Kidney epithelial cell (primary cell): ENCODE data around the gene DPP6. TPM values are rescaled to one million over a fixed set of nuclear protein-coding genes. Genes with fewer than 3 reads are reported as not detected.

Experiments used
- DNase-seq: peaks from one replicate; pipeline ENCODE4 v3.0.0-alpha.2; 2010; ENCODE audit warnings: low read depth
- H3K27me3 ChIP-seq: 2 replicates; pipeline ENCODE4 v1.6.0; 2011; ENCODE audit warnings: low read length; ENCODE audit not compliant: control insufficient read depth, insufficient read depth
- H3K36me3 ChIP-seq: 2 replicates; pipeline ENCODE4 v1.5.1; 2011; ENCODE audit warnings: low read length; ENCODE audit not compliant: control insufficient read depth, insufficient read depth
- H3K4me3 ChIP-seq: 2 replicates; pipeline ENCODE4 v1.5.1; 2011; ENCODE audit warnings: low read depth, mild to moderate bottlenecking, control low read depth, low read length
- total RNA-seq: library from RNA; depleted of rRNA; stranded (reverse); fragments of >200 nt; gene quantifications from 2 replicates; pipeline ENCODE4 v1.2.3, GENCODE V29; 2015
- TF ChIP-seq, protein P1 (sequence below): IDR thresholded peaks from 2 replicates; pipeline ENCODE4 v1.5.1; 2011; ENCODE audit warnings: mild to moderate bottlenecking, moderate library complexity, low read length, control low read depth, inconsistent platforms; ENCODE audit not compliant: insufficient read depth, poor library complexity, severe bottlenecking

Gene DPP6
- total RNA-seq, 1 donor from 2014 or later, result 0.84 TPM

DNA sequence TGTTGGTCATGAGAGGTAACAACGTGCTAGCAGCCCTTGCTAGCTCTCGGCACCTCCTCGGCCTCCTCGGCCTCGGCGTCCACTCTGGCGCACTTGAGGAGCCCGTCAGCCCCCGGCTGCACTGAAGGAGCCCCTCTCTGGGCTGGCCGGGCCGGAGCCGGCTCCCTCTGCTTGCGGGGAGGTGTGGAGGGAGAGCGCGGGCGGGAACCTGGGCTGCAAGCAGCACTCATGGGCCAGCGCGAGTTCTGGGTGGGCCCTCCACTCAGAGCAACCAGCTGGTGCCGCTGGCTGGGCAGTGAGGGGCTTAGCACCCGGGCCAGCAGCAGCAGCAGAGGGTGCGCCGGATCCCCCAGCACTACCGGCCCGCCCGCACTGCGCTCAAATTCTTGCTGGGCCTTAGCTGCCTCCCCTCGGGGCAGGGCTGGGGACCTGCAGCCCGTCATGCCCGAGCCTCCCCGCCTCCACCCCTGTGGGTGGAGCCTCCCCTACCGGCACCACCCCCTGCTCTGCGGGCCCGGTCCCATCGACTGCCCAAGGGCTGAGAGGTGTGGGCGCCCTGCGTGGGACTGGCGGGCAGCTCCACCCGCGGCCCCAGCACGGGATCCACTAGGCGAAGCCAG, 854.6 kb downstream of the DPP6 start:
- no peak for DNase-seq
- TF ChIP-seq, protein P1, sequence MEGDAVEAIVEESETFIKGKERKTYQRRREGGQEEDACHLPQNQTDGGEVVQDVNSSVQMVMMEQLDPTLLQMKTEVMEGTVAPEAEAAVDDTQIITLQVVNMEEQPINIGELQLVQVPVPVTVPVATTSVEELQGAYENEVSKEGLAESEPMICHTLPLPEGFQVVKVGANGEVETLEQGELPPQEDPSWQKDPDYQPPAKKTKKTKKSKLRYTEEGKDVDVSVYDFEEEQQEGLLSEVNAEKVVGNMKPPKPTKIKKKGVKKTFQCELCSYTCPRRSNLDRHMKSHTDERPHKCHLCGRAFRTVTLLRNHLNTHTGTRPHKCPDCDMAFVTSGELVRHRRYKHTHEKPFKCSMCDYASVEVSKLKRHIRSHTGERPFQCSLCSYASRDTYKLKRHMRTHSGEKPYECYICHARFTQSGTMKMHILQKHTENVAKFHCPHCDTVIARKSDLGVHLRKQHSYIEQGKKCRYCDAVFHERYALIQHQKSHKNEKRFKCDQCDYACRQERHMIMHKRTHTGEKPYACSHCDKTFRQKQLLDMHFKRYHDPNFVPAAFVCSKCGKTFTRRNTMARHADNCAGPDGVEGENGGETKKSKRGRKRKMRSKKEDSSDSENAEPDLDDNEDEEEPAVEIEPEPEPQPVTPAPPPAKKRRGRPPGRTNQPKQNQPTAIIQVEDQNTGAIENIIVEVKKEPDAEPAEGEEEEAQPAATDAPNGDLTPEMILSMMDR, result no peak
- Histone ChIP-seq H3K4me3 (no peak overlapping the region), H3K36me3 (no peaks in the 10 kb centered on the region), H3K27me3 (no peaks in the 10 kb centered on the region)

DNA sequence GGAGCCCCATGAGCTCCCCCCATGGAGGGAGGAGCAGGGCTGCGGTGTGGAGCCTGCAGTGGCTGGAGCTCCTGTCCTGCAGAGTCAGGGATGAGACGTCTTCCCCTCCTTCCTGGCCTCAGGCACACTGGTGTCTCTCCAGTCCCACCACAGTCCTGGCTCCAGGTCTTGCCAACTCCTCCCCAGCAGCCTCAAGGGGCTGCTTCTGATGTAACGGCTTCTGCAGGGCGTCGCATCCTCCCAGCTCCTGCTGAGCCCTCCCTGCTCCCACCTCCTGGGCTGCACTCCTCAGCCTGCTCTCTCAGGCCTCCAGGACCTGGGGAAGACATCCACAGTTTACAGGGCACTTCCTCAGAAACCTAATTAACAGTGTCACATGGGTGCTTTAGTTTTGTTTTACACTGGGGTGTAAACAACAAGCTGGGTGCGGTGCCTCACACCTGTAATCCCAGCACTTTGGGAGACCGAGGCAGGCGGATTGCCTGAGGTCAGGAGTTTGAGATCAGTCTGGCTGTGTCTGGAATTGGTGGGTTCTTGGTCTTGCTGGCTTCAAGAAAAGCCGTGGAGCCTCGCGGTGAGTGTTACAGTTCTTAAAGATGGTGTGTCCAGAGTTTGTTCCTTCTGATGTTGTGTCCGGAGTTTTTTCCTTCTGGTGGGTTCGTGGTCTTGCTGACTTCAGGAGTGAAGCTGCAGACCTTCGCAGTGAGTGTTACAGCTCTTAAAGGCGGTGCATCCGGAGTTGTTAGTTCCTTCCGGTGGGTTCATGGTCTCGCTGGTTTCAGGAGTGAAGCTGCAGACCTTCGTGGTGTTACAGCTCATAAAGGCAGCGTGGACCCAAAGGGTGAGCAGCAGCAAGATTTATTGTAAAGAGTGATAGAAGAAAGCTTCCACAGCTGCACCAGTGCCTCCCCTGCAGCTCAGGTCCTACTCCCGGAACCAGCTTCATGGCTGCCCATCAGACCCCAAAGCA, 855.7 kb downstream of the DPP6 start:
- Histone ChIP-seq H3K36me3 (no peaks in the 10 kb centered on the region), H3K27me3 (no peaks in the 10 kb centered on the region), H3K4me3 (no peak overlapping the region)
- DNase-seq, result no peak
- TF ChIP-seq, protein P1, result no peak

DNA sequence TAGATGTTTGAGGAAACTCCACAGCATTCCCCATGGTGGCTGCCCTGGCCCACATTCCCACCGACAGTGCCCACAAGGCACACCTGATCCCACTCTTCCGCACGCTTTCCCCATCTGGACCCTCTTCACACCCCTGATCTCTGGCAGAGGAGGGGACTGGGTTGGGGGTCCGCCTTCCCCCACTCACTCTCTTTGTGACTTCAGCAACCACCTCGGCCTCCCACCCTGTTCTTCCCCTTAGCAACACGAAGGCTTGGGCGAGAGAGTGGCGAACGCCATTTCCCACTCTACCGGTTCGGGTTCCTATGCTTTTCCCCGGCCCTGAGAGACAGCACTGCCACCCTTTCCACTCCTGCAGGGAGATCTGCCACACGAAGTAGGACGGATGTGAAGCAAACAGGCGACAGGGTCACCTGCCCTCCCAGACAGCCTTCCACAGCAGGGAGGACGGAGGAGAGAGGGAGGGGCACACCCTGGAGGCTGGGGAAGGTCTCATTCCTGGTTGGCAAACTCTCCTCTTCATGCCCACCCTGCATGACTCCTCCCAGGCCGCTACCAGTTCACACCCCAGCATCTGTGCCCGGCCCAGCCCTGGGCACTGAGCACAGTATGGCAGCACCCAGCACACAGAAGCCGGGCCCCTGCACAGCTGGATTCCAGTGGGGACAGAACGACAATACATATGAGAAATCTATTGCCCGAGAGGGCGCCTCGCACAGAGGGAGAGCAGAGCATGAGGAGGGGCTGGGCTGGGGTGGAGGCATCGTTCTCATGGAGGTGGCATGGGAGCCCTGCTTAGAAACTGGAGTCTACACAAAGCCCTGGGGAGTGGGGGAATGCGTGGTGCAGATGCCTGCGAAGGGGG, 857.3 kb downstream of the DPP6 start:
- Histone ChIP-seq H3K4me3 (no peak overlapping the region), H3K27me3 (peaks cover 8% of the 10 kb centered on the region), H3K36me3 (no peaks in the 10 kb centered on the region)
- TF ChIP-seq, protein P1, result no peak
- no peak for DNase-seq

DNA sequence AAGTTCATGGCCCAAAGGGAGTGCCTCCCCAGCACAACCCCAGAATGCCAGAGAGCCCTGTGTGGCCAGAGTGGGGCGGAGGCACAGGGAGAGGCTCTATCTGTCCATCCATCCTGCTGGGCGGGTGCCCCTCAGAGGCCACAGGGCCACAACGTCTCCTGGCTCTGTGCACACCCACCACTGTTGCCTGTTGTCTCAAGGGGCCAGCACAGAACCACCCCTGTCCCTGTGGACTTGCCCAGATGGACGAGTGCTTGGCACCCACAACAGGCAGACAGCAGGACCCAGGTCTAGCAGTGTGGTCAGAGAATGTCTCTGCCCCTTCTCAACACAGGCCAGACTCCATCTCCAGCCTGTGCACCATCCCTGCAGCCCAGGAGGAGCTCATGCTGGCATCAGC, 857.9 kb downstream of the DPP6 start:
- Histone ChIP-seq H3K27me3 (peaks cover 14% of the 10 kb centered on the region), H3K4me3 (no peak overlapping the region), H3K36me3 (no peaks in the 10 kb centered on the region)
- no peak for DNase-seq
- TF ChIP-seq, protein P1, result no peak

DNA sequence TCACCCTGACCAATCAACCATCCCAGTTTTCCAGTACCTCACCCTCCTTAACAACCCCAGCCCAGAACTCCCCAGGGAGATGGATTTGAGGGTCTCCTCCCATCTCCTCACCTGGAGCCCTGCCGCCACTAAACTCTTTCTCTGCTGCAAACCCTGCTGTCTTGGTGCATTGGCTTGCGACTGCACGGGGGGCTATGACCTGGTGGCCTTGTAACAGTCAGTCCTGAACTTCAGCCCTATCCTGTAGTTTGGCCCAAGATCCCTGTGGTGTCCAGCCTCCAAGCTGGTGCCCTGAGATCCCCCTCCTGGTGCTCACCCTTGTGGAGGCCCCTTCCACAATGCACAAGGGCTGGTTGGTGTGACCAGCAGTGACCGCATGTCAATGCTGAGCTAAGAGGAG, 858.8 kb downstream of the DPP6 start:
- peaks cover 18% of the 10 kb centered on the region for H3K27me3 ChIP-seq
- TF ChIP-seq, protein P1, result no peak
- no peak for DNase-seq
- H3K4me3 ChIP-seq, result no peak overlapping the region
- H3K36me3 ChIP-seq, result no peaks in the 10 kb centered on the region
